Mammary epithelial cell (primary cell): ENCODE results near the gene FHIT.

Experiments used
- CTCF ChIP-seq, 2 donors: IDR thresholded peaks in 1 of 2; conservative IDR thresholded peaks in 1 of 2; 2 replicates each; pipeline ENCODE4 v1.5.1; 2011 to 2012; ENCODE audit warnings: inconsistent platforms in 2 of 2, low read length in 2 of 2, mild to moderate bottlenecking in 2 of 2, control low read depth in 1 of 2, low read depth in 1 of 2; ENCODE audit not compliant: insufficient read depth in 1 of 2; ENCODE audit errors: extremely low read depth in 1 of 2
- EZH2 ChIP-seq: IDR thresholded peaks from 2 replicates; pipeline ENCODE4 v1.6.1; 2012; ENCODE audit warnings: low read length, inconsistent platforms, borderline replicate concordance

GRCh38 chr3:60313231-60313798 lies 937.9 kb downstream of the FHIT start:
- TF ChIP-seq CTCF (conservative IDR thresholded peaks at IDR 0.05 in 1 of 2, IDR thresholded peaks at IDR 0.05 in 1 of 2; ENCODE audit: extremely low read depth in 1 of 2, insufficient read depth in 1 of 2, low read depth in 1 of 2, low read length in 2 of 2), result no peak
- no peak for TF ChIP-seq EZH2
